HK-2 (cell line): ENCODE measurements around the gene ZCCHC17.

Experiments
- DNase-seq: peaks from one replicate; pipeline ENCODE4 v3.0.0-alpha.2; 2018; ENCODE audit not compliant: unreplicated experiment

Gene ZCCHC17

GRCh38 chr1:31306278-31306677, 9.4 kb downstream of the ZCCHC17 start:
- no peak for DNase-seq

GRCh38 chr1:31308036-31308435, 11.2 kb downstream of the ZCCHC17 start:
- no peak for DNase-seq

- no peak for DNase-seq
These were observed 13.4 kb downstream of the ZCCHC17 start for GRCh38 chr1:31310198-31310597.

GRCh38 chr1:31315902-31316301, 19.1 kb downstream of the ZCCHC17 start:
- no peak for DNase-seq

- DNase-seq, result no peak
These were observed 21.3 kb downstream of the ZCCHC17 start for GRCh38 chr1:31318146-31318545.

- no peak for DNase-seq
These were observed 27.3 kb downstream of the ZCCHC17 start for GRCh38 chr1:31324093-31324492.

- DNase-seq, result no peak
These were observed 28.2 kb downstream of the ZCCHC17 start for GRCh38 chr1:31324992-31325391.

- no peak for DNase-seq
These were observed 29.6 kb downstream of the ZCCHC17 start for GRCh38 chr1:31326461-31326860.

GRCh38 chr1:31327381-31327780, 30.5 kb downstream of the ZCCHC17 start:
- DNase-seq, result no peak

- no peak for DNase-seq
These were observed 38.2 kb downstream of the ZCCHC17 start for GRCh38 chr1:31335007-31335406.

GRCh38 chr1:31336687-31337467, 40.0 kb downstream of the ZCCHC17 start:
- DNase-seq, result no peak

- no peak for DNase-seq
These were observed 47.7 kb downstream of the ZCCHC17 start for GRCh38 chr1:31344503-31344902.

- no peak for DNase-seq
These were observed 48.8 kb downstream of the ZCCHC17 start for GRCh38 chr1:31345635-31346034.

- DNase-seq, result no peak
These were observed 50.0 kb downstream of the ZCCHC17 start for GRCh38 chr1:31346785-31347184.

GRCh38 chr1:31348449-31348848, 51.6 kb downstream of the ZCCHC17 start:
- DNase-seq, result no peak

- no peak for DNase-seq
These were observed 57.5 kb downstream of the ZCCHC17 start for GRCh38 chr1:31354283-31354682.

GRCh38 chr1:31356427-31356826, 59.6 kb downstream of the ZCCHC17 start:
- no peak for DNase-seq

- DNase-seq, result no peak
These were observed 64.8 kb downstream of the ZCCHC17 start for GRCh38 chr1:31361607-31362006.

GRCh38 chr1:31362032-31362431, 65.2 kb downstream of the ZCCHC17 start:
- DNase-seq, result no peak

- peak; percentile 33 for DNase-seq
These were observed 67.9 kb downstream of the ZCCHC17 start for GRCh38 chr1:31364561-31365250.

GRCh38 chr1:31366796-31367195, 70.0 kb downstream of the ZCCHC17 start:
- DNase-seq, result no peak

- no peak for DNase-seq
These were observed 71.8 kb downstream of the ZCCHC17 start for GRCh38 chr1:31368611-31369107.

- DNase-seq, result no peak
These were observed 73.2 kb downstream of the ZCCHC17 start for GRCh38 chr1:31370021-31370420.
